Stimulated activated CD4-positive, alpha-beta T cell treated with anti-CD3 and anti-CD28 coated beads, Interleukin-1b, Interleukin-23, amount 100 ng/mL, for 24 hours (primary cell): ENCODE data around the gene ANXA4.
"Not testable (repeated sequence)": the region's sequence is repeated elsewhere in the genome, so short reads cannot be mapped to it uniquely, and the experiment has no call there.

Experiments used
- DNase-seq, 4 experiments: peaks; one replicate each; pipeline ENCODE4 v3.0.0-alpha.2; 2020; ENCODE audit warnings: low read depth in 4 of 4, low spot score in 1 of 4

ANXA4 gene

DNA sequence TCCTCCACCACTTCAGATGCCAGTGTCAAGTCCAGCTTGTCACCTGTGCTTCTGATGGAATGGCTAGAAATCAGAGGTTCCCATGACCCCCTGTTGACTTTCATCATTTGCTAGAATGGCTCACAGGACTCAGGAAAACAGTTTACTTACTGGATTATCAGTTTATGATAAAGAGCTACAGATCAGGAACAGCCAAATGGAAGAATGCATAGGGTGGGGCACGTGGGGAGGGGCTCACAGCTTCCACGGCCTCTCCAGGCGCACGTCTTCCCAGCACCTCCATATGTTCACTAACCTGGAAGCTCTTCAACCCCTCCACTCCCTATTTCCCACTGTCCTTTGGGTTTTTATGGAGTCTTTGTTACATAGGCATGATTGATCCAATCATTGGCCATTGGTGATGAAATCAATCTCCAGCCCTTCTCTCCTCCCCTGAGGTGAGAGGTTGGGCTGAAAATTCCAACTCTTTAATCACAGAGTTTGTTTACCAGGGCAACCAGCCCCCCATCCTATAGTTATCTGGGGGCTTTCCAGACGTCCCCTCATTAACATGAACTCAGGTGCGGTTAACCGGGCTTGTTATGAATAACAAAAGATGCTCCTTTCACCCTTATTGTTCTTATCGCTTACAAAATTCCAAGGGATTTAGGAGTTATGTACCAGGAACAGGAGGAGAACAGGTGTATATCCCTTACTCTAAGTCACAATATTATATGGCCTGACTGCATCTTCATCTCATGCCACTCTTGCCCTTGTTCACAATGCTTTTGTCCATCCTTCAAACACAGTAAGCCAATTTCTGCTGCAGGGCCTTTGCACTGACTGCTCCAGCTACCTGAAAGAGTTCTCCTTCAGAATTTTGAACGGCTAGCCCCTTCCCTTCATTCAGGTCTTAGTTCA lies 35.2 kb downstream of the ANXA4 start:
- DNase-seq: no peak

DNA sequence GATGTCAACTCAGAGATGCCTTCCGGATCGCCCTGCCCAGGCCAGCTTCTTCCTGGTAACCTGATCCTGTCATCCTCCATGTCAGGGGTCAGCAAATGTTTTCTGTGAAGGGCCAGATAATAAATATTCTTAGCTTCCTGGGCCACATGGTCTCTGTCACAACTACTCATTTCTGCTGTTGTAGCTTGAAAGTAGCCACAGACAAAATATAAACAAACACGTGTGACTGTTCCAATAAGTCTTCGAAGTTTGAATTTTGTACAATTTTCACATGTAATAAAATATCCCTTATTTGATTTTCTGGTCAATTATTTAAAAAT lies 35.8 kb downstream of the ANXA4 start:
- DNase-seq: no peak

GRCh38 chr2:69779258-69780001 lies 37.5 kb downstream of the ANXA4 start:
- no peak for DNase-seq

DNA sequence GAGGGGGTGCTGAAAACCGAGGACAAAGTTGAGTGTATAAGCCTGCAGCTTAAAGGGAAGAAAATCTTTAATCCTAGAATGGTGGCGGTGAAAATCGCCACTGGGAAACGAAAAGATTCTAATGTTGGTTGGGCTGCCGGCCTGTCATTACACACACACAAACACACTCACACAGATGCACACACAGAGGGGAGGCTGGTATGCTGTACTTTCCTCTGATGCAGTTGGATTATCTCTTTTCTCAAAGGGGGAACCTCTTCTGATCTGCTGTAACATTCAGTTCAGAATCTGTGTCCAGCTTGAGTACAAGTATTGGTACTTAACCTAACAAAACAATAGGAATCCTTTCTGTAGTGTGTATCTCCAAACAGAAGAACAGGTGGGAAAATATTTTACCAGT lies 39.0 kb downstream of the ANXA4 start:
- DNase-seq: no peak

DNA sequence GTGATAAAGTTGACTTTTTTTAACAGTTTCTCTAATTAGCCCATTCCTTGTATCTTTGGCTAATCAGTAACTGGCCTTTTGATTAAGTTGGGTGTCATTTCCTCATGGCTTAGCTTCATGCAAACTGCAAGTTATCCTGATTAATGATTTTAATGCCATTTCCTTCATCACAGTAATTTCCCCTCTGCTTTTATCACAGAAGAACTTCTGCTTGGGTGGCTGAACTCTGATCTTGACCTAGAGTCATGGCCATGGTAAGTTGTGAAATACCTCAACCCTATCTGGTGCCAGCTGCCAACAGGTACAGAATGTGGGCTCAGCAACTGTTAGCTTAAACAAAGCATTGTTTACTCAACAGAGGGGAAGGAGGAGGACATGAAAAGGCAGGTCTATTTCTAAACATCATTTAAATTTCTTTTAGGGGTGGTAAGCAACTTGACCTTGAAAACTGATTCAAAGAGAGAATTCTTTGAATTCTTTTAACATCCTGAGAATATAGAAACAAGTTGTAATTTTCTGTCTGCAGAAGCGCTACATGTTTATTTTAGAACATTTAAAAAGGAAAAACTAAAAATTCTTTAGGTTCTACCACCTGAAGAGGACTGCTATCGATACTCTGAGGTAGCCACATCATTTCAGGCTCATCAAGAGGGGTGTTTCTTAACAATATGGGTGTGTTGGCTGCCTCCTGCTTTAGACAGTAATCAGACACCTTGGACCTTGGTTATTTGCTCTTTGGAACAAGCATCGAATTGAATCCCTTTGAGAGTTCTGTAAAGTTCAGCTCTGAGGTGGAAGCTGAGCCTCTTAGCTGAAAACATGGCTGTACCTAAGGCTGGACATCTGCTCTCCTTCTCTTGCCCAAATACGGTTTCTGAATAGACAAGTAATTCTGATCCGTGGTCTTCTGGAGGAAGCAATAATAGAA lies 39.7 kb downstream of the ANXA4 start:
- DNase-seq: no peak

DNA sequence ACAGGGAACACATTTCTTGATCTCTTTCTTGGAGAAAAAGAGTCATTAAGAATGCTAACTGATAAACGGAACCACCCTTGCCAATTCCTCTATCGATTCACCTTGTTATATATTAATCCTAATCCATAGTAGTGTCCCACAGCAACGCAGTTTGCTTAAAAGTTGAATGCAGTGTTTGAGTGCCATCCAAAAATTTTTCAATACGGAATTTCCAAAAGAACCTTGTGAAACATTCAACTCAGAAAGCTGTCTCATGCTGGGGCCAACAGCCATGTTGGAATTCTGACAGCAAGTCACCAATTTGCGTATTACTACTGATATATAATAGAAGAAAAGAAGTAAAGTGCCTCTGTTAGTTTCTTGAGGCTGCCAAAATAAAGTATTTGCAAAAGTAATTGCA lies 42.3 kb downstream of the ANXA4 start:
- DNase-seq: no peak

DNA sequence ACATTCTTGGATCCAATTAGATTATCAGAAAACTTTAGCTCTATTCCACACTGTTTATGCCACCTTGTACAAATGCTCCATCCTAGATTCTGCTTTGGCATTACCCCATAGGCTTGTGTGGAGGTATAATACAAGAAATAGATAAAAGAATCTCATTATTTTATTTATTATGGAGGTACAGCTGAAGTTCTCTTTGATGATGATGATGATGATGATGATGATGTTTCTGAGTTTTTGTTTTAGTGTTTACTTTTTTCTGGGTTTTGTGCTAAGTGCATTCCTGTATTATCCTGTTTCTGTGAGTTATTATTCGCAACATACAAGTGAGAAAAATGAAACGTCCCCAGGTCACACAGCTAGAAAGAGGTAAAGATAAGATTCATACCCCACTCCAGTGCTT lies 43.4 kb downstream of the ANXA4 start:
- no peak for DNase-seq

DNA sequence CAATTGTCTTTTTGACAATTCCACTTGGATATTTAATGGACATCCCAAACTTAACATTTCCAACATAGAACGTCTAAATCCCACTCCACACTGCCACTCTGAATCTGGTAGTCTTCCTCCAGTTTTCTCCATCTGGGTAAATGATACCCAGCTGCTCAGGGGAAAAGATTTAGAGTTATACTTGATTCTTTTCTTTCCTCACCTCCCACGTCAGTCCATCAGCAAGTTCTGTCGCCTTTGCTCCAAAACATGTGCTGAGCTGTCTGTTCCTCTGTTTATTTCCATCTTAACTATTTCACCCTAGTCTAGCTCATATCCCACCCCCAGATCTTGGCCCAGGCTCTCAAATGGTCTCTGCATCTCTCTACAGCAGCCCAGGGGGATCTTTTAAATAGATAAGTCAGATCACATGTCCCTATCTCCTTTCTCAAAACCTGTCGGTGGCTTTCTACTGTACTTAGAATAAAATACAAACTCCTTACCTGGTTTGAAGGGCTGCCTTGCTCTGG lies 44.2 kb downstream of the ANXA4 start:
- DNase-seq: no peak

- no peak for DNase-seq
Measured at GRCh38 chr2:69789175-69789721, 47.3 kb downstream of the ANXA4 start.

GRCh38 chr2:69789772-69790600 lies 48.1 kb downstream of the ANXA4 start:
- DNase-seq: no peak

DNA sequence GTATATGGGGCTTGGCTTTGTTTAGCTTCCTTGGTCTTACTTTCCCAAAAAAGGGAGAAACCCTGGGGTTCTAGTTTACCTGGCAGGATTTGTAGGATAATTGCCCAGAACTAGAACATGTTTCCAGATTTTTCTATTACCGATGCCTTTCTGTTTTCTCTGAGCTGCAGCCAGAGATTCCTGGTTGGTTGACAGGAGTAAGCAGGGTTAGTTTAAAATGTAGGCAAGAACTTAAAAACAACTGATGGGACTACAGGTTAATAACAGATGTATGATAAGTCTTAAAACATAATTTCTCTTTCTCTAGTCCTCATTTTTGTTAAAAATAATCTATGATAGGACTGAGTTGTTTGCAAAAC lies 48.6 kb downstream of the ANXA4 start:
- DNase-seq: no peak

- DNase-seq: no peak
Measured at GRCh38 chr2:69791045-69791444, 49.1 kb downstream of the ANXA4 start.

DNA sequence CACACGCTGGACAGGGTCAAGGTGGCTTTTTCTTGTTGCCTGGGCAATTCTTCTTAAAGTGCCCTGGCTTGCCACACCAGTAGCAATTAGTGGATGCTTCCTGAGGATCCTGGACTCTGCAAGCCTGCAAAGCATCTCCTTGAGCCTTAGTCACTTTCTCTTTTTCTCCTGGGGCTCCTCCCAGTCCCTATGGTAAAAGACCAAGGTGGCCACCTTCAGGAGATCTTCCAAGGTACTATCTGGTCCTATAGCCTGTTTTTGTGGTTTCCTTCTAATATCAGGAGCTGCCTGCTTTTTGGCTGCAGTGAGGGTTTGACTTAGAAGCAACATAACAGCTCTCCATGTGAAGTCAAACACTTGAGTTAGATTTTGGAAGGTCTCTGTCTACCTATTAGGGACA lies 54.2 kb downstream of the ANXA4 start:
- no peak for DNase-seq

GRCh38 chr2:69797235-69797634 lies 55.3 kb downstream of the ANXA4 start:
- no peak for DNase-seq

DNA sequence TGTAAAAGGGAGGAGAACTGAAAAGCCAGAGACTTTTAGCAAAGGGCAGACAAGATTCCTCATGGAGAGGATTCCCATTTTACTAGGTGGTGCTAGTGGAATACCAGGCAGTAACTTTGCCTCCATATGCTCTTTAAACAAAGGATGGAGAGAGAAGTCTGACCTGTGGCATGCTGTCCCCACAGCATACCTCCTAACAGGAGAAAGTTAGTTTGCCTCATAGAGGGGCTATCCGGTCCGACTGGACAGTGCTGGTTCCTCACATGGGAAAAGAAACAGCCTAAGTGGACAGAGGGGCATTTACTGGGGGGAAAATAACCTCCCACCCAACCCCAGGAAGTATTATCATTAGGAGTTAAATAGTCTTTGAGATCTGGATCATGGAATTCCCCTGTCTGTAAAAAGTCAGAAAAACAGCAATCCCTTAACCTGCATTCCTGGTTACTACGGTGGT lies 55.9 kb downstream of the ANXA4 start:
- DNase-seq: no peak

GRCh38 chr2:69798290-69798908 lies 56.5 kb downstream of the ANXA4 start:
- DNase-seq: no peak

DNA sequence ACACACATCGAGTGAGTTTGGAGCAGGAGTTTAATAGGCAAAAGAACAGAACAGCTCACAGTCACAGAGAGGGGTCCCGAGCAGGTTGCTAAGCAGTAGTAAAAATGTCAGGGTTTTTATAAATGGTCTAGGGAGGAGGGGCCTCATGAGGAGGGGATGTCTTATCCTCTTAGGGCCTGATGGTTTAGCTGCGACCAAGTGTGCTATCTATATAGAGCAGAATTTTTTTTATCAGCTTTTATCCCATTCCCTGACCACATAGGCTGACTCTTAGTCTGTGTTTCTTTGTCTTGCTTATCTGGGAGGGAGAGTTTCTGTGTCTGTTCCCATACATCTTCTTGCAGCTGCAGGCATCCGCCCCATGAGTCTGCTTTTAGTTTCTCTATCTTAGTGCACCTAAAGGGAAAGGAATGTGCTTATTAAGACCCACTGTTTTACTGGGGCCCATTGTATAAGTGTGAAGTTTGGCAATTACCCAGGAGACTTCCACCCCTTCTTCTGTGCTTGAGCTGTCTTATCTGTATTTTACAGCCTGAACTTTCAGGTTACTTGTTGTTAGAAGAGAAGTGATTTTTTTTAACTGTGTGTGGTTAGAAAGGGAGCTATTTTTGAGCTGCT lies 57.1 kb downstream of the ANXA4 start:
- DNase-seq: no peak

DNA sequence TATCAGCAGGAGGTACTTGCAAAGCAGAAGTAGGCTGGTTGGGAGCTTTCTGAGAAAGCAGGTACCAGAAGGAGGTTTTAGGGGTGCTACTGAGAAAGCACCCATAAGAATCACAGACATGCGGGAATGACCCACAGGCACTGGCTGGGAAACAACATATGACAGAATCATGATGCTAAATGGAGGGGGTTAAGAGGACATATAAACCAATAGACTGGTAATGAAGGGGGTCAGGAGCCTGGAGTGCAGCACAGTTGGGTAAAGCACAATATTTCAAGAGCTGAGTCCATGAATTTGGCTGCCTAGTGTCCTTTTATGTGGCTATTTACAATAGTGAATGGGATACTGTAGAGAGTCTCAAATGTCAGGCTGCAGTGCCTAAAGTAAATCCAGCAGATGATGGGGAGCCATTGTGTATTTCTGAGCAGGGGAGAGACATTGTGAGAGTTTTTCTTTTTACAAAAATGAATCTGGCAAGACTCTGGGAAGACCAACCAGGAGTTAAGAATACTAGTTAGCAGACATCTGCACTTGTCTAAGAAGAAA lies 59.9 kb downstream of the ANXA4 start:
- no peak for DNase-seq

GRCh38 chr2:69802781-69803367 lies 60.9 kb downstream of the ANXA4 start:
- not testable (repeated sequence) for DNase-seq
